Measurements from ENCODE around the gene MICAL1.

The MICAL1 gene

GRCh38 chr6:109436041-109436440 is 19.5 kb downstream of the MICAL1 start:
- no peak for DNase-seq (ENCODE audit: low spot score)

- no peak for DNase-seq (ENCODE audit: low spot score)
Measured at GRCh38 chr6:109434456-109434855, 21.1 kb downstream of the MICAL1 start.

GRCh38 chr6:109429496-109429895 is 26.1 kb downstream of the MICAL1 start:
- DNase-seq (ENCODE audit: low spot score): no peak

GRCh38 chr6:109428889-109429477 is 26.6 kb downstream of the MICAL1 start:
- no peak for DNase-seq (ENCODE audit: low spot score)

GRCh38 chr6:109424946-109425345 is 30.6 kb downstream of the MICAL1 start:
- no peak for DNase-seq (ENCODE audit: low spot score)

- DNase-seq (ENCODE audit: low spot score): no peak
Measured at GRCh38 chr6:109421184-109421583, 34.4 kb downstream of the MICAL1 start.

- DNase-seq (ENCODE audit: low spot score): no peak
Measured at GRCh38 chr6:109420751-109421150, 34.8 kb downstream of the MICAL1 start.

GRCh38 chr6:109417646-109418045 is 37.9 kb downstream of the MICAL1 start:
- DNase-seq (ENCODE audit: low spot score): no peak

- DNase-seq (ENCODE audit: low spot score): no peak
Measured at GRCh38 chr6:109411034-109411433, 44.5 kb downstream of the MICAL1 start.

- no peak for DNase-seq (ENCODE audit: low spot score)
Measured at GRCh38 chr6:109406196-109406595, 49.4 kb downstream of the MICAL1 start.

- peak; percentile 50 for DNase-seq (ENCODE audit: low spot score)
Measured at GRCh38 chr6:109397020-109397419, 58.6 kb downstream of the MICAL1 start.

GRCh38 chr6:109396046-109396718 is 59.4 kb downstream of the MICAL1 start:
- DNase-seq (ENCODE audit: low spot score): no peak
